GM19395 (cell line): ENCODE measurements around the gene PKN2.

Experiments used
- ATAC-seq: cut with Tn5 transposase; IDR thresholded peaks from one replicate; pipeline ENCODE4 v1.9.1; 2021; ENCODE audit warnings: mild to moderate bottlenecking, moderate library complexity; ENCODE audit not compliant: unreplicated experiment

The PKN2 gene

DNA sequence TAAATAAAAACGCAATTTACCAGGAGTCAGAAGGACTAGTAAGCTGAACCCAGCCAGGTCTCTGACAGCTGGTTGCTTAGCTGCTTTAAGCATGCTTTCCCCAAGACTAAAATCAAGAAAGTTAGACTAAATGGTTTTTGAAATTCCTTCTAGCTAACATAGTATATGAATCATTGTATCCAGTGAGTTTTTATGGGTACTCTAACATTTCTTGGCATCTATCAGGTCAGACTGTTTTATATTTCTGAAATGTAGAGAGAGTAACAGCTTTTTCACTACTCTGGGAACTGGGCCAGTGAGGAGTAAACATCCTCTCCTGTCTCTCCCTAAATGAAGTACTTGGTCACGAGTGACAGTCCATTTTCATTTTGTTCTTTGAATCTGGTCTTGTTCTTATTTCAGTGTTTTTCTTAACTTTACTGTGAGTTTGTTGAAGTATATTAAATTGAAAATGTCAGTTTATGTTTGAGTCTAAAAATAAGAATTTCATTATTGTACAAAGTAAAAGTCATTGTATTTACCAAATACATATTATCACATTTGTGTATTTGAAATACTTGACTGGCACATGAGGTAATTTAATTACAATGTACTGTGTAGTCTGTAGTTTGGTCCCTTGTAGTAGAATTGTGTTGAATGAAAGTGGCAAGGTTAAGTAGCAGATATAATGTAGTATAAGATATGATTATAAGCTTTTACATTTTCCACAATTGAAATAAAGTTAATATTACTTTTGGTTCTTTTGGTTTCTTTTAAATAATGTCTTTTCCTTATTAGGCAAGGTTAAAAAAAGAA is 47.6 kb downstream of the PKN2 start:
- ATAC-seq = no peak

DNA sequence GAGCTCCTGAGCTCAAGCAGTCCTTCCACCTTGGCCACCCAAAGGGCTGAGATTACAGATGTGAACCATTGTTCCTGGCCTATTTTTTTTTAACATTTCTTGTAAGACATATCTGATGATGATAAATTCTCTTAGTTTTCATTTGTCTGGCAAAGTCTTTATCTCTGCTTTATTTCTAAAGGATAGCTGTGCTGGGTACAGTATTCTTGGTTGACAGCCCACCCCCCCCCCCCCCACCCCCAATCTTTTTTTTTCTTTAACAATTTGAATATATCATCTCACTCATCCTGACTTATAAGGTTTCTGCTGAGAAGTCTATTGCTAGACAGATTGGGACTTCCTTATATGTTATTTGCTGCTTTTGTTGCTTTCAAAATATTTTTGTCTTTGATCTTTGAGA is 51.3 kb downstream of the PKN2 start:
- no peak for ATAC-seq

DNA sequence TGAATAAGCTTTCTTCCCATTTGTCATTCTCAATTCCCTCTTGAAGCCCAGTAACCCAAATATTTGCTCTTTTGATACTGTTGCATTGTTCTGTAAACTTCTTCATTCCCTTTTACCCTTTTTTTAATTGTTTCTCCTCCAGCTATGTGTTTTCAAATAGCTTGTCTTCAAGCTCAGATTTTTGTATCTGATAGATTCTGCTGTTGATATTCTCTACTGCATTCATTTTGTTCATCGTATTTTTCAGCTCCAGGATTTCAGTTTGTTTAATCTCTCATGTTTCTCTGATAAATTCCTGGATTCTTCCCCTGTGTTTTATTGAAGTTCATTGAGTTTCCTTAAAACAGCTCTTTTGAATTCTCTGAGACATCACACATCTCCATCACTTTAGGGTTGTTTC is 51.8 kb downstream of the PKN2 start:
- no peak for ATAC-seq

DNA sequence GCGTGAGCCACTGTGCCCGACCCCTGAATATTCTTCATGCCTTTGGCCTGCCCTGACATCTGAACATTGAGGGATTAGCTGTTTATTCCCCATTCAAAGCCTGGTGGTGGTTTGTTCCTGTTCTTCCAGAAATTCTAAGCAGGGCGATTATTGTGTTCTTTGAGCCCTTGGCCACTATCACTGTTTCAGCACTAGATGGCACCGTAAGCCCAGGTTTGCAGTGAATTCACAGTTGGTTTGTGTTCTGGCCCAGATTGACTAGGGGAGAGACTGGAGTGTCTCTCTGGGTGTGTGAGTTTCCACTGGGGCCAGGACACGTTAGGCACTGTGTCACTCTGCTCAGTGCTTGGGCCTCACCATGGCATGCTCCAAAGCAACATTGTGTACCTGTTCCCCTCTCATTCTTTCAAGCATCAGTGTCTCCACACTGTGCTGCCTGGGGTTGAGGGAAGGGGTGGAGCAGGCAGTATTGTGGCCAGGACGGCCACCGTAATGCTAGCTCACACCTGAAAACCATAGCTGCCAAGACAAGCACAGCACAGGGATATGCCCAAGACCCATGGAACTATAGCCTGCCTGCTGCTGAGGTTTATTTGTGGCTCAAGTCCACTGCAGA is 52.7 kb downstream of the PKN2 start:
- ATAC-seq = no peak

DNA sequence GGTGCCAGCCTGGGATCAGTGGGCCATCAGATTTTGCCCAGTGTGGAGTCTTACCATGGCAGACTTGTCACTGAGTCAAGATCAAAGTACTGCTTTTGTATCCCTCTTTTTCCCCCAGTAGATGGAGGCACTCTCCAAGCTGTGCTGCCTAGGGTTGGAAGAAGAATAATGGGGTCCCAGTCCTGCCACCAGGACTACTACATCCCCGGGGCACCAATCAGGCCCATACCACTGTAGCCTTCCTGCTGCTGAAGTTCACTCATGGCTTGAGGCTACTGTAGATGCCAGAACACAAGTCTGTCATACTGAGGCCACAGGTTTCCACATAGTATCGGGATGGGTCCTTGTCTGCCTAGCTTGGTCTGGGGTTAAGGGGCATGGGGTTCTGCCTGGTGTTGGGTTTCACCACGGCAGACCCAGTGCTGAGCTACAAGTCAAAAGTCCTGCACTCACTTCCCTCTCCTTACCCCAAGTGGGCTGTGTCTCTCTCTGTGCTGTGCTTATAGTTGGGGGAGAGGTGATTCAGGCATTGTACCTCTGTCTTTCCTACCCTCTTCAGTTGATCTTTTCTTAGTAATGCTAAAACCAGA is 53.4 kb downstream of the PKN2 start:
- no peak for ATAC-seq

DNA sequence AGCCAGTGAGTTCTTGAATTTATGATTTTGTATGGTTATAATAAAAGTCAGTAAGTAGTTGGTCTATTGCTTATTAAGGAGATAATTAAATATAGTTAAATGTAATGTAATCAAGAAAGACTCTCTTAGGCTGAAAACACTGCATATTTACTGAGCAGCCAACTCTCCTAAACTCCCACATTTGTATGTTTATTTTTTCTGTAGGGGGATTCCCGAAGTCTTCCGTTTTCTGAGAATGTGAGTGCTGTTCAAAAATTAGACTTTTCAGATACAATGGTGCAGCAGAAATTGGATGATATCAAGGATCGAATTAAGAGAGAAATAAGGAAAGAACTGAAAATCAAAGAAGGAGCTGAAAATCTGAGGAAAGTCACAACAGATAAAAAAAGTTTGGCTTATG is 56.7 kb downstream of the PKN2 start:
- no peak for ATAC-seq

DNA sequence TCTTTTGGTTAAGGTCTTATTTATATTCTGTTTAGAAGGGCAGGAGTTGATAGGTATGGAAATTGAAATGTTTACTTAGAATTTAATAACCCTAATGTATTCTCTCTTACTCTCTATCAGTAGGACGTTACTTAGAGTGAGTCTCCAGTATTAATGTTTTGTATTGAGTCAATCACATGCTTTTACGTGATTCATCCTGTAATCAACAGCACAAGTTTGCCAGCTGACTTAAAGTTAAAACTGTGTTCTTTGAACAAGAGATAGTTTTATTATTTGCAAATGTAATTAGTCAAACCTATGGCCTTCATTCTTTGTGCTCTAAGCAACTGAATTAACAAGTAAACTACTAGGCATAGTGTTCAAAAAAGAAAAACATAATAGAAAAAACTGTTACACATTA is 57.3 kb downstream of the PKN2 start:
- ATAC-seq = no peak

DNA sequence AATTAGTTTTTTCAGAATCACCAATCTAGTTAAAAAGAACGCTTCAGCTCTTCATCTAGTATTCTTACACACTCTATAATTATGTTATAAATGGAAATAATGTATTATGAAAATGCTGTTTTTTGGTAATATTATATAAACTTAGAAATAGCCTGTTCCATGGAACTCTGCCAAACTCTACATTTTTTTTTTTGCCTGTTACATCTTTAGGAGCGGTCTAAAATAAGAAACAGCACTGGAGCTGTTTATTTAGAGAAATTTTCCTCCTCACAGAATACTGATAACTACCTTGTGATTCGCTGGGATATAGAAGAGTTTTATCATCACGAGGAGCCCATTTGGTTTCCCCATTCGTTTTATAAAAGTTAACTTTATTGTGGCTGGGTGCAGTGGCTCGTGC is 58.5 kb downstream of the PKN2 start:
- ATAC-seq = no peak

DNA sequence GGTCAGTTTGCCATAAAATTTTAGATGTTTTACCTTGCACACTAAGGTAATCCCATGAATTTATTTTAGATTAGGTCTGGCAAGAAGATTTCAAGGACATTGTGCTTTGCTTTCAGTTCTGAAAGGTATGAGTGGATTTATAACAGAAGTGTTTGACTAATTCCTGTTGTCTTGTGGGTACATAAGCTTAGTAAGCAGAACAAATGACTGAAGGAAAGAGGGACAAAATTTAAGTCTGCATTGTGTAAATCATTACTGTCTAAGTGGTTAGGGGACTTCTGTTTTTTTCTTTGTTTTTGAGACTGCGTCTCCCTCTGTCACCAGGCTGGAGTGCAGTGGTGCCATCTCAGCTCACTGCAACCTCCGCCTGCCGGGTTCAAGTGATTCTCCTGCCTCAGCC is 60.1 kb downstream of the PKN2 start:
- ATAC-seq = peak; percentile 57

DNA sequence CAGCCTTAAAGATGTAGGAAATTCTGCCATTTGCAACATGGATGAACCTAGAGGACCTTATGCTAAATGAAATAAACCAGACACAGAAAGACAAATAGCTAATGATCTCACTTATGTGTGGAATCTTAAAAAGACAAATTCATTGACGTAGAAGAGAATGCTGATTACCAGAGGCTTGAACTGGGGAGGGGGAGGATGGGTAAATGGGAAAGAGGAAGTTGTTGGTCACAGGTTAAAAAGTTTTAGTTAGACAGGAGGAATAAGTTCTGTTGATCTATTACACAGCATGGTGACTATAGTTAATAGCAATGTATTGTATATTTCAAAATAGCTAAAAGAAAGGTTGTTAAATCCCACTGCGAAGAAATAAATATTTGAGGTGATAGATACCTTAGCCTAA is 62.8 kb downstream of the PKN2 start:
- no peak for ATAC-seq

DNA sequence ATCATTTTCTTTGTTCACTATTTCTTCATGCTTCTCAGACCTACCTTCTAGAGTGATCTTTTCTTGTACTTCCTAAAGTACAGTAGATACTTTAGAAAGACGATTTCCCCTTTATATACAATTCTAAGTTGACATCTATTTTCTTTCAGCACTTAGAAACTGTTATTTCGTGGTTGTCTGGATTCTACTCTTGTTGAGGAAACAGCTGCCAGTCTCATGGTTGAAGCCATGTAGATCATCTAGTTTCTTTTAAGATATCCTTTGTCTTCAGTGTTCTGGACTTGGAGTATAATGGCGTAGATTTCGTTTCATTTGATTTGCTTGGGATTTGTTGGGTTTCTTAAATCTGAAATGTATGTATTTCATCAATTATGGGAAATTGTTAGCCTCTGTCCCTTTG is 67.6 kb downstream of the PKN2 start:
- no peak for ATAC-seq

DNA sequence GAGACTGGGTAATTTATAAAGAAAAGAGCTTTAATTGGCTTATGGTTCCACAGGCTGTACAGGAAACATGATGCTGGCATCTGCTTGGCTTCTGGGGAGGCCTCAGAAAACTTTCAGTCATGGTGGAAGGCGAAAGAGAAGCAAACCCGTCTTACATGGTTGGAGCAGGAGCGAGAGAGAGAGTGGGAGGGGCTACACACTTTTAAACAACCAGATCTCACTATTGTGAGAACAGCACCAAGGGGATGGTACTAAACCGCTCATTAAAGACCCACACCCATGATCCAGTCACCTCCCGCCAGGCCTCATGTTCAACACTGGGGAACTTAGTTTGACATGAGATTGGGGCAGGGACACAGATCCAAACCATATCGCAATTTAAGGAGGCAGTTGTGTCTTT is 69.4 kb downstream of the PKN2 start:
- no peak for ATAC-seq

DNA sequence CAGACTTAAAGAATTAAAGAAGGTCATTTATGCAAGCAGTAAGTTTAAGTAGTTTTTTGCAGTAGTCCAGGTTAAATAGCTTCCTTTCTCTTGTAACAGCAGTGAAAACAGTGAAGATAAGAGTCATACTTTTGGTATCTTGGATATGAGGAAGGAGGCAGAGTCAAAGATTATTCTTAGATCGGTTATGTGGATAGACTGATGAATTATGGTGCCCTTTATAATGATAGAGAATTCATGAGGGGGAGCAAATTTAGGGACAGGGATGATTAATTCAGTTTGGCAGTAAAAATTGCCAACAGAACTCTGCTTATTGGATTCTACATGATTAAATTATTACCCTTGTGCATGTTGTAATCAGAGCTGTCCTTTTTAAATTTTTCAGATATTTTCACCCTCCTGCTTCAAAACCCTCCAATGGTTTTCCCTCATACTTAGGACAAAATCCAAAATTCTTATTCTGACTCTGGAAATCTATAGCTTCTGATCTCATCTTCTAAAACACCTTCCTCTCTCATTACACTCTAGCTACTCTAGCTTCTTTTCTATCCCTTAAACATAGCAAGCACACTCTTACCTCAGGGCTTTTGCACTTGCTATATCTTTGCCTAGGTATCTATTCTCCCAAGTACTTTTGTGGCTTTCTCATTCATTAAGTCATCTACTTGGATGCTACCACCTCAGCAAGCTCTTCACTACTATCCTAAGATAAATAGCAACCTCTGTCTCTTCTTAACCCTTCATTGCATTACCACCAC is 79.8 kb downstream of the PKN2 start:
- ATAC-seq = no peak

DNA sequence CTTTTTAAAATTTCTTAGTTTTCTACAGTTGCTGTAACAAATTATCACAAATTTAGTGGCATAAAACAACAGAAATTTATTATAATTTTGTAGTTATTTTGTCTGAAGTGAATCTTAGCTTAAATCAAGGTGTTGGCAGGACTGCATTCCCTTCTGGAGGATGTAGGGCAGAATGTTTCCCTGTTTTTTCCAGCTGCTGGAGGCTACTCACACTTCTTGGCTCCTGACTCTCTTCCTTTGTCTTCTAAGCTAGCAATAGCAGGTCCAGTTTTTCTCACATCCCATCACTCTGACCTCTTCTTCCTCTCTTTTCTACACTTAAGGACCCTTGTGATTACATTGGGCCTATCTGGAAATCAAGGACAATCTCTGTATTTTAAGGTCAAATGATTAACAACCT is 84.1 kb downstream of the PKN2 start:
- ATAC-seq = no peak

DNA sequence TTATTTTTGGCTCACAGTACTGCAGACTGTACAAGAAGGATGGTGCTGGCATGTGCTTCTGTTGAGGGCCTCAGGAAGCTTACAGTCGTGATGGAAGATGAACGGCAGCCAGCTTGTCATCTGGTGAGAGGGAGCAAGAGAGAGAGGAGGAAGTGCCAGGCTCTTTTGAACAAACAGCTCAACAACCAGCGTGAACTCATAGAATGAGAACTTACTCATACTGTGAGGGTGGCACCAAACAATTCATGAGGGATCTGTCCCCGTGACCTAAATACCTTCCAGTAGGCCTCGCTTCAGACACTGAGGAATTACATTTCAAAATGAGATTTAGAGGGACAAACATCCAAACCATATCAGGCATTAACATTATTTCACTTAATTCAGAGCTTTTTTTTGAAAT is 84.7 kb downstream of the PKN2 start:
- no peak for ATAC-seq

DNA sequence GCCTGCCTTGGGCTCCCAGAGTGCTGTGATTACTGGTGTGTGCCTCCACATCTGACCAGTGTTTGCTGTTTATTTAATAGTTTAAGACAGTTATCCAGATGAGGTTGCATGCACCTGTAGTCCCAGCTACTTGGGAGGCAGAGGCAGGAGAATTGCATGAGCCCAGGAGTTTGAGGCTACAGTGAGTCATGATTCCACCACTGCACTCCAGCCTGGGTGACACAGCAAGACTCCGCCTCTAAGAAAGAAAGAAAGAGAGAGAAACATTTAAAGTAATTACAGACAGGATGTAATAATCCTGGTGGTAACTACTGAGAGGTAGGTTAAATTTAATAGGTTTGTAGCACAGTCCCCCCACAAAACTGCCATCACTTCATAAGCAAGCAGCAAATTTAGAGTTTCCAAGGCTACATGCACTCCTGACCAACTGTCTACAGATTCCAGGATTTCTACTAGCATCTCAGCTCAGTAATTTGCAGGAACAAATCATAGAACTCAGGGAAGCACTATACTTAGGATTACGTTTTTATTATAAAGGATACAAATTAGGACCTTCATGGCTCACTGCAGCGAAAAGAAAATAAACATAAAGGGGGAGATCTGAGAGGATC is 89.6 kb downstream of the PKN2 start:
- no peak for ATAC-seq

DNA sequence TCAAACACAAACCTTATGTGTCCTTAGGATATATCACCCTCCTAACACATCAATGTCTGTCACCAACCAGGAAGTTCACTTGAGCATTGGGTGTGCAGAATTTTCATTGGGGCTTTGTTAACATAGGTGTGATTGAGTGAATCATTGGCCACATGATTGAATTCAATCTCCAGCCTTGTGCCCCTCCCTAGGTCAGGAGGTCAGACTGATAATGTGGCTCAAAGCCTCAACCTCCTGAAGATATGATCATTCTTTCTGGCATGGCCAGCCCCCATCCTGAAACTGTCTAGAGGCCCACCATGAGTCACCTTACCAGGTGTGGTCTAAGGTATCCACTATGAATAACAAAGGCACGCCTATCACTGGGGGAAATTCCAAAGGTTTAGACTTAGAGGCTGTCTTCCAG is 90.1 kb downstream of the PKN2 start:
- no peak for ATAC-seq

DNA sequence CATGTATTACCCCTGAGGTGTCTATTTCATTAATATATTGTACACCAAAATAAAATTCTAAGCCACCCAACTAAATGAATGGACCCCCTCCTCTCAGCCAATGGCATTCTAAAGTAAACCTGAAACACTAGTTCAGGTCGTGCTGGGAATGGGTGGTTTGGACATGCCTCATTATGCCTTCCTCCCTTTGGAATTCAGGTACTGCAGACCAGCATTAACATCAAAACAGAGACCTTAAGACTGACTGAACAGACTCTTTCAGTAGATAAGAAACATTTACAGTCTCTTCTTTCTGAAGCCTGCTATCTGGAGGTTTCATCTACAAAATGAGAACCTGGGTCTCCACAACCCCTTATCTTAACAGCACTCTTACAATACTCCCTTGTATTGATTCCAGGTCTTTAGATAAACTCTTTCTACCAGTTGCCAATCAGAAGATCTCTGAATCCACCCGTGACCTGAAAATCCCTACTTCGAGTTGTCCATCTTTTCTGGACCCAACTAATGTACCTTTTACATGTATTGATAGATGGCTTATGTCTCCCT is 93.6 kb downstream of the PKN2 start:
- no peak for ATAC-seq

DNA sequence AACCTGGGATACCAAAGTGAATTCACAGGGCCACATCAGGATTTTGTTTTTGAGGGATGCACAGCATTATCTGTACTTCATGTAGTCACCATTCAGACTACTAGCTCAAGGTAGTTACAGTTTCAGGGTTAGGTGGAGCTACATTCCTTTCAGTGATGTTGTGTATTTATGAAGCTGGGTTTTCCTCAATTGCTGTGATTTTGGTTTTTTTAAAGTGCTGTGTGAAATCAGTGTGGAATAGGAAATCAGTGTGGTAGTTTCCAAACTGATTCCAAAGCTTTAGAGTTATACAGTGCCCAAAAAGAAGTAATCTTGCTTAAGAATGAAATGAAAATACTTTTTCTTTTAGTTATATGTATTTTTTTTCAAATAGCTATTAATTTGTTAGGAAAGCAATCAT is 95.8 kb downstream of the PKN2 start:
- ATAC-seq = no peak

DNA sequence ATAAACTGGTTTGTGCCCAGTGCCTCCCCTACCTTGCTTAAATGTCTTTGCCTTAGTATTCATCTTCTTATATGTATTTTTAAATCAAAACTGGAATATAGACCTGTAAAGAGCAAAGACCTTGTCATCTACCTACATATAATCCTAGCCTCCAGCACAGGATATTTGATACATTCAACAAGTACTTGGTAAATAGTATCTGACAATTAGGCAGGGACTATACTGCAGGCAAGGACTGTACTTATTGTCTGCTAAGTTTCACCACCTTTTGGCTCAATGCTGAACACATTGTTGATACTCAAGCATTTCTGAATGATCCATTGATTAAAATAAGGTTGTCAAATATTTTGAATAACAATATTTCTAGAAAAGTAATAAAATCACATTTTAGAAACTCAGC is 96.4 kb downstream of the PKN2 start:
- no peak for ATAC-seq

DNA sequence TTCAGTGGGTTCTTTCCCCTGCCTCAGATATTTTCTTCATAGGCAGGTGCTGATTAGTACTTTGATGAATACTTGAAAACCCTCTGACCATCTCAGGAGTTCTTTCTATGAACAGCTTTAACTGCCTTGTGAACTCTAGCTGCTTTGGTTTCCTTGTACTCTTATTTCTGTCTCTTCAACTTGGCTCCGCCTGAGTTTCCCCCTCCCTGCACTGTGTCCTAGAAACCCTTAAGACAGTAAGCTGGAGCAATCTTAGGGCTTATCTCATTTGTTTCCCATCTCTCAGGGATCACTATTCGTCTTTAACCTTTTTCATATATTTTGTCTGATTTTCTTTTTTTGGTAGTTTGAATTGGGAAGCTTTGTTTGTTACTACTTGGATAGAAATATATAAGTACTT is 99.1 kb downstream of the PKN2 start:
- ATAC-seq = no peak
